MM.1S (cell line): ENCODE data around the gene PCOLCE2.

ENCODE experiments used
- DNase-seq: peaks from one replicate; pipeline ENCODE4 v3.0.0-alpha.2; 2015
- H2AFZ ChIP-seq: fragments of 300-600 bp; sonication (generic); 2 replicates; pipeline ENCODE4 v1.6.0; 2016; ENCODE audit warnings: antibody characterized with exemption, low read length
- H3F3A ChIP-seq: fragments of 300-600 bp; sonication (generic); 2 replicates; pipeline ENCODE4 v1.6.1; 2016; ENCODE audit warnings: mild to moderate bottlenecking, antibody characterized with exemption, low read length, moderate library complexity, mixed read lengths; ENCODE audit not compliant: insufficient read depth
- H3K27ac ChIP-seq: fragments of 300-600 bp; sonication (generic); 2 replicates; pipeline ENCODE4 v1.5.1; 2016; ENCODE audit warnings: mild to moderate bottlenecking, low read length
- H3K27me3 ChIP-seq: fragments of 300-600 bp; sonication (generic); replicated peaks from 2 replicates; pipeline ENCODE4 v1.6.0; 2016; ENCODE audit warnings: low read length; ENCODE audit not compliant: insufficient read depth
- H3K36me3 ChIP-seq: fragments of 300-600 bp; sonication (generic); replicated peaks from 2 replicates; pipeline ENCODE4 v1.6.1; 2016; ENCODE audit warnings: mild to moderate bottlenecking, low read length, mixed read lengths; ENCODE audit not compliant: insufficient read depth
- H3K4me1 ChIP-seq: fragments of 300-600 bp; sonication (generic); 2 replicates; pipeline ENCODE4 v1.6.1; 2016; ENCODE audit warnings: low read length, mixed read lengths
- H3K4me2 ChIP-seq: fragments of 300-600 bp; sonication (generic); 2 replicates; pipeline ENCODE4 v1.6.0; 2016; ENCODE audit warnings: low read depth, low read length
- H3K4me3 ChIP-seq: fragments of 300-600 bp; sonication (generic); 2 replicates; pipeline ENCODE4 v1.5.1; 2016; ENCODE audit warnings: low read length, mixed read lengths
- H3K79me2 ChIP-seq: fragments of 300-600 bp; sonication (generic); 2 replicates; pipeline ENCODE4 v1.6.1; 2016; ENCODE audit warnings: mixed run types, low read length, mixed read lengths
- H3K9ac ChIP-seq: fragments of 300-600 bp; sonication (generic); 2 replicates; pipeline ENCODE4 v1.6.1; 2016; ENCODE audit warnings: low read length, mixed read lengths
- H3K9me2 ChIP-seq: fragments of 300-600 bp; sonication (generic); replicated peaks from 2 replicates; pipeline ENCODE4 v1.6.1; 2016; ENCODE audit warnings: mild to moderate bottlenecking, low read length, mixed read lengths; ENCODE audit not compliant: insufficient read depth
- H3K9me3 ChIP-seq: fragments of 300-600 bp; sonication (generic); replicated peaks from 2 replicates; pipeline ENCODE4 v1.6.1; 2016; ENCODE audit warnings: mild to moderate bottlenecking, low read length, mixed read lengths; ENCODE audit not compliant: insufficient read depth
- H4K20me1 ChIP-seq: fragments of 300-600 bp; sonication (generic); 2 replicates; pipeline ENCODE4 v1.6.1; 2016; ENCODE audit warnings: mild to moderate bottlenecking, low read length, moderate library complexity, mixed read lengths; ENCODE audit not compliant: insufficient read depth
- CTCF ChIP-seq: fragments of 300-600 bp; sonication (generic); IDR thresholded peaks from 2 replicates; pipeline ENCODE4 v1.5.1; 2016; ENCODE audit warnings: antibody characterized with exemption, low read length, mixed read lengths
- EZH2 ChIP-seq: fragments of 300-600 bp; sonication (generic); optimal IDR thresholded peaks from 2 replicates; pipeline ENCODE3; 2017; ENCODE audit warnings: low read depth, mild to moderate bottlenecking, antibody characterized with exemption, low read length, mixed read lengths
- EZH2phosphoT487 ChIP-seq: fragments of 300-600 bp; sonication (generic); IDR thresholded peaks from 2 replicates; pipeline ENCODE4 v1.6.1; 2018; ENCODE audit warnings: antibody characterized with exemption, low read length

Gene PCOLCE2

GRCh38 chr3:142808103-142808917, 80.6 kb downstream of the PCOLCE2 start:
- H3K4me3 ChIP-seq, result no peak overlapping the region
- H3K4me2 ChIP-seq, result no peak overlapping the region
- no peaks in the 10 kb centered on the region for H3F3A ChIP-seq
- H3K9me3 ChIP-seq, result no peaks in the 10 kb centered on the region
- no peak overlapping the region for H3K27ac ChIP-seq
- H3K36me3 ChIP-seq, result no peaks in the 10 kb centered on the region
- no peak for DNase-seq
- H3K9me2 ChIP-seq, result no peaks in the 10 kb centered on the region
- no peak overlapping the region for H2AFZ ChIP-seq
- no peaks in the 10 kb centered on the region for H3K79me2 ChIP-seq
- no peak for TF ChIP-seq EZH2
- TF ChIP-seq EZH2phosphoT487, result no peak
- no peak for TF ChIP-seq CTCF
- no peaks in the 10 kb centered on the region for H3K4me1 ChIP-seq
- H3K9ac ChIP-seq, result no peak overlapping the region
- H3K27me3 ChIP-seq, result no peaks in the 10 kb centered on the region
- no peaks in the 10 kb centered on the region for H4K20me1 ChIP-seq

GRCh38 chr3:142802891-142803290, 86.0 kb downstream of the PCOLCE2 start:
- no peak overlapping the region for H2AFZ ChIP-seq
- no peaks in the 10 kb centered on the region for H3K36me3 ChIP-seq
- no peaks in the 10 kb centered on the region for H3K9me2 ChIP-seq
- no peaks in the 10 kb centered on the region for H3K9me3 ChIP-seq
- no peak overlapping the region for H3K4me2 ChIP-seq
- no peaks in the 10 kb centered on the region for H4K20me1 ChIP-seq
- TF ChIP-seq EZH2, result no peak
- TF ChIP-seq CTCF, result no peak
- no peak for TF ChIP-seq EZH2phosphoT487
- no peaks in the 10 kb centered on the region for H3K27me3 ChIP-seq
- no peak overlapping the region for H3K4me3 ChIP-seq
- DNase-seq, result no peak
- no peak overlapping the region for H3K27ac ChIP-seq
- no peak overlapping the region for H3K9ac ChIP-seq
- H3K4me1 ChIP-seq, result no peaks in the 10 kb centered on the region
- H3F3A ChIP-seq, result no peaks in the 10 kb centered on the region
- H3K79me2 ChIP-seq, result no peaks in the 10 kb centered on the region

- H3K4me1 ChIP-seq, result no peaks in the 10 kb centered on the region
- no peaks in the 10 kb centered on the region for H3K9me2 ChIP-seq
- H3K79me2 ChIP-seq, result no peaks in the 10 kb centered on the region
- H3K4me3 ChIP-seq, result no peak overlapping the region
- H4K20me1 ChIP-seq, result no peaks in the 10 kb centered on the region
- no peak overlapping the region for H2AFZ ChIP-seq
- no peak overlapping the region for H3K9ac ChIP-seq
- no peak overlapping the region for H3K4me2 ChIP-seq
- H3F3A ChIP-seq, result no peaks in the 10 kb centered on the region
- H3K27ac ChIP-seq, result no peak overlapping the region
- H3K27me3 ChIP-seq, result no peaks in the 10 kb centered on the region
- H3K9me3 ChIP-seq, result no peaks in the 10 kb centered on the region
- no peak for TF ChIP-seq CTCF
- TF ChIP-seq EZH2phosphoT487, result no peak
- no peak for TF ChIP-seq EZH2
- DNase-seq, result no peak
- H3K36me3 ChIP-seq, result no peaks in the 10 kb centered on the region
These were observed 87.1 kb downstream of the PCOLCE2 start for GRCh38 chr3:142801746-142802145.
